Adipocyte (in vitro differentiated cells): ENCODE data around the gene S100A2.
A peak's percentile ranks its signal among the peaks of the same experiment; 100 is the strongest.

Experiments used
- DNase-seq: peaks from one replicate; pipeline ENCODE4 v3.0.0-alpha.2; 2015; ENCODE audit warnings: low read depth
- H3K27me3 ChIP-seq: replicated peaks from 2 replicates; pipeline ENCODE4 v1.7.0; 2013; ENCODE audit warnings: mild to moderate bottlenecking, low read length, moderate library complexity; ENCODE audit not compliant: control insufficient read depth, insufficient read depth
- H3K36me3 ChIP-seq: 2 replicates; pipeline ENCODE4 v1.7.0; 2013; ENCODE audit warnings: low read length, mild to moderate bottlenecking, moderate library complexity; ENCODE audit not compliant: control insufficient read depth, insufficient read depth, severe bottlenecking
- H3K4me1 ChIP-seq: 2 replicates; pipeline ENCODE4 v1.7.0; 2013; ENCODE audit warnings: mild to moderate bottlenecking, low read length, moderate library complexity; ENCODE audit not compliant: control insufficient read depth, insufficient read depth
- H3K4me3 ChIP-seq: 2 replicates; pipeline ENCODE4 v1.7.0; 2013; ENCODE audit warnings: mild to moderate bottlenecking, low read length, moderate library complexity
- H3K9ac ChIP-seq: 2 replicates; pipeline ENCODE4 v1.7.0; 2013; ENCODE audit warnings: mild to moderate bottlenecking, low read length, moderate library complexity
- H3K9me3 ChIP-seq: 2 replicates; pipeline ENCODE4 v1.7.0; 2013; ENCODE audit warnings: mild to moderate bottlenecking, low read length, moderate library complexity; ENCODE audit not compliant: control insufficient read depth

Gene S100A2

DNA sequence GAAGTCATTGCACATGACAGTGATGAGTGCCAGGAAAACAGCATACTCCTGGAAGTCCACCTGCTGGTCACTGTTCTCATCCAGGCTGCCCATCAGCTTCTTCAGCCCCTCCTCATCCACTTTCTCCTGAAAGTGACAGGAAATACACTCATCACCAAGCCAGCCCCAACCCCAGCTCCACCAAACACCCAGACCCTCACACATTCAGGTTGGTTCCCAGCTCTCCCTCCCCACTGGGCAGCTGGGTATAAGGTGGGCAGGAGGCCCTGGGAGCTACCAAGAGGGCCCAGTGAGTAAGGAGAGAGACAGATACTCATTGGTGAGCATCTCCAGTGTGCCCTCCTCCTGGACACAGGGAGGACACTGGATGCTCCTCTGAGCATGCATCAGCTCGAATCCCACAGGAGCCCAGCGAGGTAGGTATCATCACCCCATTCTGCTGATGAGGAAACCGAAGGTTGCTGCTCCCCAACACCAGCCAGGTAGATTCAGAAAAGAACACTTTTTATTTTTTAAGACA, 4.1 kb downstream of the S100A2 start:
- H3K9me3 ChIP-seq: no peaks in the 10 kb centered on the region
- H3K4me3 ChIP-seq: no peak overlapping the region
- H3K9ac ChIP-seq: no peak overlapping the region
- no peak for DNase-seq
- peaks cover 13% of the 10 kb centered on the region for H3K4me1 ChIP-seq
- no peaks in the 10 kb centered on the region for H3K36me3 ChIP-seq
- H3K27me3 ChIP-seq: no peaks in the 10 kb centered on the region

DNA sequence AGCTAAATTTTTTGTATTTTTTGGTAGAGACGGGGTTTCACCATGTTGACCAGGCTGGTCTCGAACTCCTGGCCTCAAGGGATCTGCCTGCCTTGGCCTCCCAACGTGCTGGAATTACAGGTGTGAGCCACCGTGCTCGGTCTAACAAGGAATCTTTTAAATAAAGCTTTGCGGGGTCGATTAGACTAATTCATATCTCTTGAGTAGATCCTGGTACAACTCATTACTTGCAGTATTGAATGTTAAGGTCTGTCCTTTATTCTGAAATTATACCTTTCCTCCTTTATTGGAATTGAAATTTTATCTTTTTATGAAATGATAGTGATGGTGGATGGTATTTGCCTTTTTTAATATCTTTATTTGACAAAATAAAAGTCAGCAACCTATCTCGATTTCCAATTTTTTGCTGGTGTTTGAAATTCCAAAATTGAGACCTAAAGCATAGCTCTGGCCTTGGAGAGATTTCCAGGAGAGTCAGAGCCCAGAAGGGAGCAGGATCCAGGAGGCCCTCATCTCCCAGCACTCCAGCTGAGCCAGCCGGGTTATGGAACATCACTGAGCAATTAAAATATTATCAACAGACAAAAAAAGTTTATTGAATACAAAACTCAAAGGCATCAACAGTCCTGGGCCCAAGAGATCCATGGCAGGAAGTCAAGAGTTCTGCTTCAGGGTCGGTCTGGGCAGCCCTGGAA, 4.7 kb downstream of the S100A2 start:
- Histone ChIP-seq H3K36me3 (no peaks in the 10 kb centered on the region), H3K4me3 (no peak overlapping the region), H3K27me3 (no peaks in the 10 kb centered on the region), H3K9ac (no peak overlapping the region), H3K4me1 (peaks cover 8% of the 10 kb centered on the region), H3K9me3 (no peaks in the 10 kb centered on the region)
- DNase-seq: no peak

DNA sequence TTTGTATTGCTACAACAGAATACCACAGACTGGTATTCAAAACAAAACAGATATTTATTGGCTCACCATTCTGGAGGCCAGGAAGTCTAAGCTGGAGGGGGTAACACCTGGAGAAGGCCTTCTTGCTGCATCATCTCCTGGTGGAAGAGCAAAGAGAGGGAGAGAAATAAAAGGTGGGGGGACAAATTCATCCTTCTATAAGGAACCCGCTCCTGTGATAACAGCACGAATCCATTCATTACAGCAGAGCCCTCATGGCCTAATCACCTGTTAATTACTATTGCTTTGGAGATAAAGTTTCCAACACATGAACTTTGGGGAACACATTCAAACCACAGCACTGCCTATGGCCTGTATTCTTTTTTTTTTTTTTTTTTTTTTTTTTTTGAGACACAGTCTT, 5.4 kb downstream of the S100A2 start:
- H3K27me3 ChIP-seq: no peaks in the 10 kb centered on the region
- H3K9me3 ChIP-seq: no peaks in the 10 kb centered on the region
- no peak for DNase-seq
- H3K4me3 ChIP-seq: no peak overlapping the region
- H3K9ac ChIP-seq: no peak overlapping the region
- no peaks in the 10 kb centered on the region for H3K36me3 ChIP-seq
- peaks cover 1% of the 10 kb centered on the region for H3K4me1 ChIP-seq

DNA sequence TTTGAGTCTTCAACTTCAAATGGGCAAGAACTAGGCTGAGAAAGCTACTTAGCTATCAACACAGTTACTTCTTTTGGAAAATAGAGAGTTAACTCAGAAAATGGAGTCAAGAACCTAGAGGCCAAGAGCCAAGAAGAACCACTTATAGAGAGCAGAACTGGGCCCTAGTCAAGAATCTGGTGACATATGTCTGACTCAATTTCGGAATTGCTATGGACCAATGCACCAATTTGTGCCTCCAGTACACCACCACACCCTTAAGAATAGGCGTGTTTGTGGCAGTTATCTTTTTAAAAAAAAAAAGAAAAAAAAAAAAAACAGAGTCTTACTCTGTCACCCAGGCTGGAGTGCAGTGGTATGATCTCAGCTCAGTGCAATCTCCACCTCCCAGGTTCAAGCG, 7.8 kb downstream of the S100A2 start:
- Histone ChIP-seq H3K4me1 (peaks cover 13% of the 10 kb centered on the region), H3K9ac (no peak overlapping the region), H3K36me3 (no peaks in the 10 kb centered on the region), H3K27me3 (no peaks in the 10 kb centered on the region), H3K9me3 (no peaks in the 10 kb centered on the region), H3K4me3 (no peak overlapping the region)
- DNase-seq: no peak

DNA sequence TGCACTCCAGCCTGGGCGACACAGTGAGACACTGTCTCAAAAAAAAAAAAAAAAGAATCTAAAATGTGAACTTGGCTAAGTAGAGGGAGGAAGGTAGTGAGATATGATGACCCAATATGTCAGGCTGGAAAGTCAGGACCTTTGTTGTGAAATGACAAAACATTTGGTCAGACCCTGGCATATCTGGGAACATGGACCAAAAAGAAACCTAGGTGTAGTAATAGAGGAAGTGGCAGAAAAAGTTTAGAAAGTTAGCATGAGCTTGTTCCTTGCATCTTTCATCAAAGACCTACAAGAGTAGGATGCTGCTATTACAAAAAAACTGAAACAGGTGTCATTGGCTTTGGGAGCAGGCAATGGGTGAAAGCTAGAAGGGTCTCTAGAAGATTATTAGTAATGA, 9.3 kb downstream of the S100A2 start:
- no peaks in the 10 kb centered on the region for H3K27me3 ChIP-seq
- H3K9ac ChIP-seq: no peak overlapping the region
- peaks cover 13% of the 10 kb centered on the region for H3K4me1 ChIP-seq
- DNase-seq: no peak
- H3K36me3 ChIP-seq: peaks cover under 1% of the 10 kb centered on the region
- no peaks in the 10 kb centered on the region for H3K9me3 ChIP-seq
- H3K4me3 ChIP-seq: no peak overlapping the region

DNA sequence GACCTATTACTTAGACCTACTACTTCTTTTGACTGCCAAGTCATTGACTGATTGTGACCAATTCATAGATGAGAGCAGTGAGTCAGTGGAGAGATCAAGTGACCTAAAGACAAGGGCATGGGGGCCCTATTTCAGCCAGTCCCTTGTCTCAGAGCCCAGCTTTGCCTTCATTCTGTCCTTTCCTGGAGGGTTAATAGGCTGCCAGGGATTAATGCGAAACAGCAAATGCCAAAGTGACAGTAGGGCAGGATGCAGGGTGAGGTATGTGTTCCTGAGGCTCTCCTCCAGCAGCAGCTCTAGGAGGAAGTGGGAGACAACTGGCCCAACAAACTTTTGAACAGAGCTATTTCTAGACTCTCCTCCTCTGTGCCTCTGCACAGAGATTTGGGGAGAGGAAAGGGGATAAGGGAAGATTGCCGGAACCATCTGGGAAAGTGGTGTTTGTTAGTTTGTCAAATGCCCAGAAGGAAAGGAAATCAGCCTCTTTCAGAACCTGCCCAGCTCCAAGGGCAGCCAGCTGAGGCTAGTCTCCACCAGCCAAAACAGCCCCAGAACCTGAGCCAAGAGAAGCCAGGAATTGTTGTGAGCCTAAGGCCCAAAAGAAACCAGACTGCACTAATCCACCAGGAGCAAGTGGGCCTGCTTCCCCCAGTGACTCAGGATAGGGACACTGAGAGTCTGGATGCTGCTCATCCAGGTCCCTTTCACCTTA, 11.7 kb downstream of the S100A2 start:
- peak; percentile 33 for DNase-seq
- Histone ChIP-seq H3K27me3 (no peaks in the 10 kb centered on the region), H3K4me1 (peaks cover 26% of the 10 kb centered on the region), H3K9me3 (no peaks in the 10 kb centered on the region), H3K36me3 (peaks cover 4% of the 10 kb centered on the region), H3K9ac (peak overlapping the region; percentile 42), H3K4me3 (no peak overlapping the region)

DNA sequence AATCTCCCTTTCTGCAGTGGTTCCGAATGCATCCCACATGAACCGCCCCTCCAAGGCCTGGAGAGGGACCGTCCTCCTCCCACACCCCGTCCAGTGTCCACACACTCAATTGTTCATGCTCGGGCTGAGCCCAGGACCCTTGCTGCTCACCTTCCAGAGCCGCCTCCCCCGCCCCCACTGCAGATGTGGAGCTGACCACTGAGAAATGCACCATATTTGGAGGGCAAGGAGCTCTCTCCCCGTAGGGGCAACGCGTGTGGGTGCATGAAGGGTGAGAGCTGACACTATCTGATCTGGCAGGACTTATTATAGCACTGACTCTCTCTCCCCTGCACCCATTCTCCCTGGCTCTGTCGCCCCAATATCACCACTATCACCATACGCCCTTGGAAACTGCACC, 12.5 kb downstream of the S100A2 start:
- no peaks in the 10 kb centered on the region for H3K9me3 ChIP-seq

DNA sequence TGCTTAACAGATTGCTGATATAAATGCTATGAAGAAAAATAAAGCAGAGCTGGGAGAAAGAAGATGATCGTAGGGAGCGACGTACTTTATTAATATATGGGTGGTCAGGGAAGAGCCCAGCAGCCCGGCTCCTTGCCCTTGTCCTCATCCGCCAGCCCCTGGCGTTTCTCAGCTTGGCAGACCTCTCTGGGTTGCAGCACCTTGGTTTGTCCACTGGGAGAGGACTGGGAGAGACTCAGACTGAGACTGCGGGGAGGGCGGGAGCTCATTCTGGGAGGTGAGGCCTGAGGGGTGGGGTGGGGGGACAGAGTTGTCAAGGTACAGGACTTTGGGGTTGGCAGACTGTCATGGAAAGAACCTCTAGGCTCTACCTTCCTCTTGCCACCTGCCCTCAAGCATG, 13.3 kb downstream of the S100A2 start:
- Histone ChIP-seq H3K36me3 (peaks cover 4% of the 10 kb centered on the region), H3K9me3 (no peaks in the 10 kb centered on the region), H3K9ac (no peak overlapping the region), H3K4me1 (peaks cover 42% of the 10 kb centered on the region), H3K4me3 (no peak overlapping the region), H3K27me3 (no peaks in the 10 kb centered on the region)
- DNase-seq: no peak

More for the DNA sequence above, 12.5 kb downstream of the S100A2 start:
- no peak for DNase-seq
- Histone ChIP-seq H3K36me3 (peaks cover 4% of the 10 kb centered on the region), H3K27me3 (no peaks in the 10 kb centered on the region), H3K9ac (peak overlapping the region; percentile 42), H3K4me1 (peaks cover 35% of the 10 kb centered on the region), H3K4me3 (no peak overlapping the region)

DNA sequence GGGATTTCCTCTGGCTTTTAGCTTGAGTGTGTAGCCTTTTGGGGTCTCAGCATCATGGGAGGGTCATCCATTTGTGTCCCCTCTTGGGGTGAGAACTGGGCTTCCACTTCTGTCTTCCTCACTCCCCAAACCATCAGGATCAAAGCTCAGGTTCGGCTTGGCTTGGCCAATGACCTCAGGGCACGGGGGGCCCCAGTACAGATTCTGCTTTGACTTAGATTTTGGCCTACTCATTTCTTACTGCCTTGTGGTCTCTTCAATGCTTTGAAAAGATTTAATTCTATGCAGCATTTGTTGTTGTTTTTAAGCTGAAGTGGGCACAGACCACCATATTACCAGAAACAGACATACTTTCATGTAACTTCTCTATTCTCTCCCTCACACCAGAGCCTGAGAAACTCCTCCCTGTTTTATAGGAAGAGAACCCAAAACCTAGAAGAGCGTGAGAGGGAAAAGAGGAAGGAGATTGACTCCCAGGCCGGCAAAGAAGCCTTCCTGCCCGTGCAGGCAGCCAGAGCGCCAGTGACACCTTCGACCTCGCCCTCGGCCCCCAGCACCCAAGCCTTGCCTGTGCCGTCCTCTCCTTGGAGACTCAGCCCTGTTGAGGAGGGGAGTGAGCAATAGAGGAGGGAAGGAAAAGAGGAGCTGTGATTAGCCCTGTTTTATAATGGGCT, 14.7 kb downstream of the S100A2 start:
- H3K4me1 ChIP-seq: peaks cover 54% of the 10 kb centered on the region
- H3K9me3 ChIP-seq: no peaks in the 10 kb centered on the region
- H3K9ac ChIP-seq: no peak overlapping the region
- H3K36me3 ChIP-seq: peaks cover 4% of the 10 kb centered on the region
- no peak overlapping the region for H3K4me3 ChIP-seq
- H3K27me3 ChIP-seq: no peaks in the 10 kb centered on the region
- DNase-seq: no peak

DNA sequence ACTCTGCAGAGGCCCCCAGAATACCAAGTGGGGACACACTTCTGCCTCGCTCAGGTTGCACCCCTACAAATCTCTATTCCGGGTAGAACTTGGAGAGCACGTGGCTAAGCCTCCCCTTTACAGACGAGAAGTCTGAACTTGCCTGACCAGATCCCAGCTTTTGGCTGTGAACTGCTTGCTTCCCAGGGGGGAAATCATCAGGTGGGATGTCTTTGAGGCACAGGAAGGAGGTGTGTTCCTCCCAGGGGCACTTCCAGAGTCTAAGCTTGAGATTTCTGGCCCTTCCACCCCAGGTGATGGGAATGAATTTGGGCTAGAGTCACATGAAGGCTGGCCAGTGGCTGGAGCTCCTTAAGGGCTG, 15.3 kb downstream of the S100A2 start:
- no peaks in the 10 kb centered on the region for H3K27me3 ChIP-seq
- H3K9me3 ChIP-seq: no peaks in the 10 kb centered on the region
- no peak for DNase-seq
- peaks cover 60% of the 10 kb centered on the region for H3K4me1 ChIP-seq
- H3K36me3 ChIP-seq: peaks cover 4% of the 10 kb centered on the region
- peak overlapping the region; percentile 64 for H3K9ac ChIP-seq
- no peak overlapping the region for H3K4me3 ChIP-seq

DNA sequence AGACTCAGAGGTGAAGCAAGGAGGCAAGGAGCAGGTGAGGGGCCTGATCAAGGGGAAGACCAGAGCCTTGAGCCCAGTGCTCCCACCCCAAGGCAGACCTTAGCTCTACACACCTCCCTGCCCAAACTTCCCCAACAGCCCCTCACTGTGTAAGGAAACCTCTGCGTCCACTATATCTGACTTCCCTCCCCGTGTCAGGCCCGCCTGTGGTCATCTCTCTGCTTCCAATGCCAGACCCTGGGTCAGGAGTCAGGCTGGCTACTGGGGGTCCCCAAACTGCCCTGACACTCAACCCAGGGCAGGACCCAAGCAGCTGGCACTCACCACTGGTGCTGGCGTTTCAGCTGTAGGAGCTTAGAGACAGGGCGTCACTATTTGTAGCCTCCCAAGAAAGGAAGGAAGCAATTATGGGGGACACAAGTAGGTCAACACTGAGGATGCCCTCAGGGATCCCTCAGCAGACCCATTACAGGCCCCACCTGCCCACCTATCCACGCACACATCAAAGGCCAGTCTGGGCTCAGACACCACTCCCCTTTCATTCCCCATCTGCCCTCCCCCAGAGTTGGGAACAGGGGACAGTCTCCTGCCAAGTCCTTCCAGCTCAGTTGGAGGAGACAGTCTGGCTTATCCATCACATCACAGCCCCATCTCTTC, 15.8 kb downstream of the S100A2 start:
- Histone ChIP-seq H3K27me3 (no peaks in the 10 kb centered on the region), H3K4me3 (peak overlapping the region; percentile 57), H3K9me3 (no peaks in the 10 kb centered on the region), H3K9ac (peak overlapping the region; percentile 64), H3K36me3 (peaks cover 4% of the 10 kb centered on the region), H3K4me1 (peaks cover 63% of the 10 kb centered on the region)
- DNase-seq: no peak
